Astrocyte (in vitro differentiated cells and primary cell): Measurements from ENCODE around the gene LRRC2.

Experiments used
- CTCF ChIP-seq: IDR thresholded peaks from 2 replicates; pipeline ENCODE4 v1.5.1; 2011; ENCODE audit warnings: low read depth, mild to moderate bottlenecking, inconsistent platforms, low read length, moderate library complexity; ENCODE audit not compliant: insufficient read depth
- EZH2 ChIP-seq: IDR thresholded peaks from 2 replicates; pipeline ENCODE4 v1.6.1; 2012; ENCODE audit warnings: mild to moderate bottlenecking, low read length, inconsistent platforms; ENCODE audit not compliant: insufficient read depth

- TF ChIP-seq CTCF (no peak), EZH2 (no peak)
Measured at GRCh38 chr3:46478341-46478740, 87.8 kb downstream of the LRRC2 start.
